HG03558 (cell line): ENCODE measurements around the gene SCYGR7.
"Not testable (repeated sequence)": the region's sequence is repeated elsewhere in the genome, so short reads cannot be mapped to it uniquely, and the experiment has no call there.

ENCODE experiments used
- ATAC-seq: cut with Tn5 transposase; IDR thresholded peaks from one replicate; pipeline ENCODE4 v1.9.1; 2021; ENCODE audit warnings: moderate number of reproducible peaks; ENCODE audit not compliant: unreplicated experiment; ENCODE audit errors: extremely low read depth

Gene SCYGR7

DNA sequence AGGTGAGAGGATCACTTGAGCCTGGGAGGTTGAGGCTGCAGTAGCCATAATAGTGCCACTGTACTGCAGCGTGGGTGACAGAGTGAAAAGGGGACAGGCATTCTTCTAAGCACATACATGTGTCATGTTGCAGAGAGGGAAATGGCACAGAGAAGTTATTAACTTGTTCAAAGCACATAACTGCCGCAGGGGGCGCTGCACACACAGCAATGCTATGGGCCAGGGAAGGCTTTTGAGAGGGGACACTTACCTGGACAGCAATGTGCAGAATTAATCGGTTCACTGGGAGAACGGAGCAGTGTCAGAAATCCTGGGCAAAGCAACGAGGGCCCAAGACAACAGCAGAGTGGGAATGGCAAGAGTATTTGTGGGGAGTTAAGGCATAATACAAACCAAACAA is 19.9 kb downstream of the SCYGR7 start:
- ATAC-seq = no peak

DNA sequence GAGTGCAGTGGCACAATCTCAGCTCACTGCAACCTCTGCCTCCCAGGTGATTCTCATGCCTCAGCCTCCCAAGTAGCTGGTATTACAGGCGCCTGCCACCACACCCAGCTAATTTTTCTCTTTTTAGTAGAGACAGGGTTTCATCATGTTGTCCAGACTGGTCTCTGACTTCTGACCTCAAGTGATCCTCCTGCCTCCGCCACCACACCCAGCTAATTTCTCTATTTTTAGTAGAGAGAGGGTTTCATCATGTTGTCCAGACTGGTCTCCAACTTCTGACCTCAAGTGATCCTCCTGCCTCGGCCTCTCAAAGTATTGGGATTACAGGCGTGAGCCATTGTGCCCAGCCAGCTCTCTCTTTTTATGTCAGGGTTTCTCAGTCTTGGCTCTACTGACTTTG is 28.1 kb downstream of the SCYGR7 start:
- ATAC-seq = not testable (repeated sequence)

DNA sequence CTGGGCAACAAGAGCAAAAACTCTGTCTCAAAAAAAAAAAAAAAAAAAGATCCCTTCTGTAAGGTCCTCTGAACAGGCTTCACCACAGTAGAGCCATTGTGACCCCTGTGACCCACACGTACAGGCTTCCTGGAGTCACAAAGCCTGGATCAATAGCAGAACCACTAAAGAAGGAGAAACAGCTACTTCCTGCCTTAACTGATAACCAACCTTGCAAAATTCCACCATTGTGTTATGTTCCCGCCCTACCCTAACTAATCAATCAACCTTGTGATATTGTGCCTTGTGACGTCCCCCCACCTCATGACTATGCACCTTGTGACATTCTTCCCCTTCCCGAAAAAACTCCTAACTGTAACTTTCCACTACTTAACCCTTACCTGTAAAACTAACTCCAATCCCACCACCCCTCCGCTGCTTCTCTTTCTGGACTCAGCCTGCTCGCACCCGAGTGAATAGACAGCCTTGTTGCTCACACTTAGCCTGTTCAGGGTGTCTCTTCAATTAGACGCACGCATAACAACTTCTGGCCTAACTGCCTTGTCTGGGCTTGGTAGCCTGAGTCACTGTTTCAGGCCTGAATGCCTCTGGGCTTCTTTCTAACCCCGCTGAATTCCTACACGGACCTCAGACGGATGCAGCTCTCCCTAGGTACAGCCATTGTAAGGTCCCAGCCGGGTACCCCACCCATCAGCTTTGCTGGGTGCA is 31.4 kb downstream of the SCYGR7 start:
- ATAC-seq = no peak

DNA sequence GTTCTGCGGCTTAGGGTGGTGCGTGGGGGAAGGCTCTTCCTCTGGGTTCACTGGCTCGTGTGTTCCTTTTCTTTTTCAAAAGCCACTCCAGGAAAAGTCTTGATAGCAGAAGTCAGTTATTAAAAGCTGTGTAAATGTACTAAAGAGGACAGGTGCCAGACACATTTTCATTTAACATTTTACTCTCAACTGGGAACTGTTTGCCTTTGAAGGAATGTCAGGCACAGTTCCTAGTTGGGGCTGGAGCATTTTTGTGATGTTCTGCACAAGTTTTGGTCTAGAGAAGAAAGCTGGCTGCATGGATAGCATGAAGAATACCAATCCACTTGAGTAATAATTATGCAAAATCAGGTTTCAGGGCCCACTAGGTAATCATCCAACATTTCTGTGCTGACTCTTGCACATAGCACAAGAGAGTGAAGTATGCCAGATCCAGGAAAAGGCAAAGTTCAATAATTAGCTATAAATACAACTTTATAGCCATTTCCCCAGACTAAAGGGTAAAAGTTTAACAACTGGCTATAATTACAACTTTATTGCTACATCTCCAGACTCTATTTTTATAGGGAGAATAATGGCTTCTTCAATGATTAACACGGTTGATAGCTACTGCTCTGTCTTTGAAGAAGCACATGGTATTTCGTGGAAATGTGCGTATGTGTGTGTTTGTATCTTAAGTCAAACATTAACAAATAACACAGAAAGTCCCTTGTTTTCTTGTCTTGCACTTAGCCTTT is 33.8 kb downstream of the SCYGR7 start:
- ATAC-seq = no peak

DNA sequence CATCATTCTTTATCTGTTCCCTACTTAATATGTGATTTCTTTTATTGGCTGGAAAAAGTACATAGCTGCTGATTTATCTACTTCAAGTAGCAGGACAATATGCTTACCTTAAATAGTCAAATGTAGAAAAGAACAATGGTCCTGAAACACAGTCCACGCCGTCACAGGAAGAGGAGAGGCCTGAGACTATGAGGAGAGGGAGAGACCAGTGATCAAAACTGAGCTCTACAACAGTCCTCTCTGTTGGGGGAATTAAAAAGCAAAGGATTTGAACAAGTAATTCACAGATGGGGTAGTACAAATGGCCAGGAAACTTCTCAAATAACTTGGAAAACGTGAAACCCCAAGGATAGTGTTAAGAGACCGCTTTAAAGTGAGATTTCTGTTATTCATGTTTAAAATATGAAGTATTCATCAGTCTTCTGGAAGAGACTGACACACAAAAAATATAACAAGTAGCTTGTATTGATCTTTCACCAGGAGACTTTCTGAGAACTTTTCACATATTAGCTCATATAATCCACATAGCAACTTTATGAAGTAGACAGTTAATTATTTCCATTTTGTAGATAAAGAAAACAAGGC is 37.7 kb downstream of the SCYGR7 start:
- ATAC-seq = no peak

DNA sequence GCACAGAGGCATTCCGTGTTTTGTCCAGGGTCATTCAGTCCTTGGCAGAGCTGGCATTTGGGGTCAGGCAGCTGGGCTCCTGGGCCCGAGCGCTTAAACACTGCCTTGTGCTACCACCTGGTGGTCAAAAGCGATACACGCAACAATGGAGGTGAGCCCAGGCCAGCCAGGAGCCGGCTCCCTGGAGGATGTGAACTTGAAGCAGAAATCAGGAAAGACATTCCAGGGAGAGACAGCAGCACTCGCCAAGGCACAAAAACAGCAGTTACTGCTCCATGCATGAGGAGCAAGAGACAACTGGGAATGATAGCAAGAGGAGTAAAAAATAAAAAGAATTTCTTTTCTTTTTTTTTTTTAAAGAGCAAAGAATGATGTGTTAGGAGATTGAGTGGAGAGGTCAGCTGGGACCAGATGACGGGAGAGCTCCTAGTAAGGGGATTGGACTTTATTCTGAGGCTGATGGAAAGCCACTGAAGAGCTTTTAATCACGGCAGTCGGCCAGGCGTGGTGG is 38.3 kb downstream of the SCYGR7 start:
- peak; percentile 91 for ATAC-seq

DNA sequence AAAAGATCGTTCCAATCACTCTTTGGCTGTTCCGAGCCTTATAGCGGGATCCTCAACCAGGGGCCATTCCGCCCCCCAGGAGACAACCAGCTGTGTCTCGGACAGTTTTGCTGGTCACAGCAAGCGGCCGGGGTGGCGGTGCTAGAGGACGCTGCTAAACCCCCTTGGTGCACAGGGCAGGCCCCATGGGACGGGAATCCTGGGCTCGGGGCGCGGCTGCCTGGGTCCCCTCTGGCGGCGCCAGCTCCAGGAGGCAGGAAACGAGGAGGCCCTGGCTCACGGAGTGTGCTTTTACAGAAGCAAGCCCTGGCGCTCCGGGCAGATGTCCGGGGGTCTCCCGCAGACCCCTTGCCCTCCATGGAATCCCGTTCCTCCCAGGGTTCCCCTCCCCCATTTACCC is 39.7 kb downstream of the SCYGR7 start:
- no peak for ATAC-seq

DNA sequence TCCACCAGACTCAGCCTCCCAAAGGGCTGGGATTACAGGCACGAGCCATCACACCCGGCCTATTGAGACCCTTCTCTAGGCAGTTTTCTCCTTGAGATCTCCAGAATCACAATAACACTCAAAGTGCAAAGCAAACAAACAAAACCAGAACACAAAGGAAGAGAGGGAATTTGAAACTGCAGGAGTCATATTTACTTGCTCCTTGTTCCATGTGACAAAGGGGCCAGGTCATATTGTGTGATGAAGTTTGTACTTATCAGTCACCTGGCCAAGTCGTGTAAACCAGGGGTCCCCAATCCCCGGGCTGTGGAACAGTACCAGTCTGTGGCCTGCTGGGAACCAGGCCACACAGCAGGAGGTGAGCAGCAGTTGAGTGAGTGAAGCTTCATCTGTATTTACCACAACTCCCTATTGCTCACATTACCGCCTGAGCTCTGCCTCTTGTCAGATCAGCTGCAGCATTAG is 44.1 kb downstream of the SCYGR7 start:
- no peak for ATAC-seq

DNA sequence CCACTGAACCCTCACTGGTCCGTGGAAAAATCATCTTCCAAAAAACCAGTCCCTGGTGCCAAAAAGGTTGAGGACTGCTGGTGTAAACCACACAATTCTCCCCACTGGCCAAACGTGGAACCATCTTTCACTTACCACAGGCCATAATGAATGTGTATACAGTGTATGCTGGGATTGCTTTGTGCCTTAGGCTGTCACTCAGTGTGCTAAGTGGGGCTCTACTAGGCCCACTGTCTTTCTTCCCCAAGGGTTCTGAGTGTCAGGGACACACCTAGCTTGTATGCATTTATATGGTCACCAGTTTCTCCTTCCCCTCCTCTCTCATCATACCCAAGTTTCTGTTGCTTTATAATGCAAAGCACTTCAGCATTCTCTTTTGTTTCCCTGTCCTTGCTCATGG is 44.8 kb downstream of the SCYGR7 start:
- ATAC-seq = no peak

DNA sequence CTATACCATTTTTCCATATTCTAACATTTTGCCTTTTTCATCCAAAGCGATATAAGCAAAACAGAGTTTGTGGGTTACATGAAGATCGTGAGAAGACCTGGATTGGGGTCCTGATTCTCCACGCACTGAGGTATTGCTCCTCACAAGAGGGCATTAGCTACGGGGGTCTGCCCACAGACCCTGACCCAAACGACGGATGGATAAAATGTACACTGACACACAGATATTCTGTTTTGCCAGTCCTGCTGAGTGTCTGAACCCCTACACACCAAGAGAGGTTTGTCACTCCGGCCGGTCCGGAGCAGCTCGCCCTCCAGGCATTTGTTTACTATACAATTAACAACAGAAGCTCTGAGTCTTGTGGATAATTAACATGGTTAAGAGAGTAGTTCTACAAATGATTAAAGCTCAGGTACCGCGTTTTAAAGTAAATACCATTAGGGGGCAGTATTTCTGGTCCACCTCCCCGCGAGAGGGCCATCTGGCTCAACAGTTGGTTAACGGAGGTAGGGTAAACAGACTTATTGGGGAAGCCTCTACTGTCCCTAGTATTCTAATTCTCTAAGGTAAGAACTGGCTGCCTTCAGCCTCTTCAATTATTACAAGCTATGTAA is 46.0 kb downstream of the SCYGR7 start:
- no peak for ATAC-seq

DNA sequence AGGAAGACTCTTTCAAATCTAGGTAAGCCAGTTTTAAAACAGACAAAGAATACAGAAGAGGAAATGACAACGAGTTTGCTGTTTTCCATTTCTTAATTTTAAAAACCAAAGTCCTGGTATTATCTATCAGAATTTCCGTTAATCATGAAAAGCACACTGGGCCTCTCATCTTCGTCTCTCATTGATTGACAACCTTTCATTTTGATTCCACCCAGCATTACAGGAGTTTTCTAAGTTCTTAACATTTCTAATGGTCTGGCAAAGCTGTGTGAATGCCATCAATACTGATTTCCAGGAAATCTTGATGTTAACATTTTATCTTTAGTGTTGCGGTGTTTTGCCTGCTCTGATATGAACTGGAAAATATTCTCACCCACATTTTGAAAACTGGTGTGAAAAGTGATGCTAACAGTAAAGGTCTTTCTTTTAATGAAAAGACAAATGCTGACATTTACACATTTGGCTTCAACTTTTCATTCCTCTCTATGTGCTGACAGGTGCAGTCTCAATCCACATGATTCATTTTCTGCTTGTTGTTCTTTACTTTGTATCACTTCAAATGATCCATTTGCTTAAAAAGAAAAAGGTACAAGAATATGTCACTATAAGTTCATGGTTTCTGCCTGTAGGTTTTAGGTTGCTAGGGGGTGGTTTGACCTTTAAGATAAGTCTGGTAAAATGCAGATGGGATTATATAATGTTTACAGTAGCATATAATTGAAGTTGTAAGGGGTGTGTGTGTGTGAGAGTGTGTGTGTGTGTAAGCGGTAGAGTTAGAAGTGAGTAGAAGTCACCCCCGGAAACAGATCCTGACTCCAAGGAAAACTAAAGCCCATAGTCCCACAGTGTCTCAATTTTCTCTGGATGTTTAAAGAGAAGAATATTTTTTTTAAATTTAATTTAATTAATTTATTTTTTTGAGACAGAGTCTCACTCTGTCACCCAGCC is 47.0 kb downstream of the SCYGR7 start:
- no peak for ATAC-seq
